ENCODE measurements around the gene UTP11.
A peak's percentile ranks its signal among the peaks of the same experiment; 100 is the strongest.

The UTP11 gene

GRCh38 chr1:37989361-37989930, 23.1 kb upstream of the UTP11 start:
- TF ChIP-seq Cebpa-rat (IDR thresholded peaks at IDR 0.05), result no peak
- H3K4me3 ChIP-seq, result peak overlapping the region; percentile 83 to 94 (median 88)
- H3K4me1 ChIP-seq, result peaks cover 12 to 22% (median 17%) of the 10 kb centered on the region in 10 experiments
- H4K20me1 ChIP-seq, result peaks cover 0 to 43% (median 20%) of the 10 kb centered on the region in 11 experiments; a peak in 12 of 22 replicates
- H3K36me3 ChIP-seq, result peaks cover 34 to 47% (median 45%) of the 10 kb centered on the region in 11 experiments
- H3K4me2 ChIP-seq, result peak overlapping the region; percentile 60 to 94 (median 87)
- peak overlapping the region; percentile 45 to 88 (median 85); a peak in 21 of 22 replicates for H3K27ac ChIP-seq
- H3K9ac ChIP-seq, result peak overlapping the region; percentile 82 to 94 (median 89)
- no peaks in the 10 kb centered on the region for H3K9me3 ChIP-seq (replicated peaks in 1 of 11)
- H3K27me3 ChIP-seq, result no peaks in the 10 kb centered on the region

- Histone ChIP-seq H3K27ac (peak overlapping the region in 4 of 11 experiments; percentile 8 to 35 (median 20); a peak in 3 of 22 replicates), H3K4me3 (no peak overlapping the region), H3K4me1 (peaks cover 16 to 62% (median 43%) of the 10 kb centered on the region in 10 experiments), H4K20me1 (peaks cover 0 to 12% (median 0%) of the 10 kb centered on the region in 11 experiments; a peak in 3 of 22 replicates), H3K36me3 (peaks cover 28 to 52% (median 49%) of the 10 kb centered on the region in 11 experiments), H3K4me2 (peak overlapping the region in 5 of 11 experiments; percentile 45 to 73 (median 59); a peak in 10 of 22 replicates), H3K9me3 (replicated peaks in 1 of 11) (no peaks in the 10 kb centered on the region), H3K27me3 (no peaks in the 10 kb centered on the region), H3K9ac (no peak overlapping the region; a peak in 2 of 22 replicates)
- no peak for TF ChIP-seq Cebpa-rat (IDR thresholded peaks at IDR 0.05)
Observed at GRCh38 chr1:37994886-37995566, 17.5 kb upstream of the UTP11 start.

- Histone ChIP-seq H3K27me3 (no peaks in the 10 kb centered on the region), H3K4me1 (peaks cover 21 to 64% (median 46%) of the 10 kb centered on the region in 10 experiments), H3K27ac (peak overlapping the region in 4 of 11 experiments; percentile 32 to 62 (median 48); a peak in 6 of 22 replicates), H3K4me2 (peak overlapping the region in 5 of 11 experiments; percentile 22 to 73 (median 59); a peak in 9 of 22 replicates), H3K36me3 (peaks cover 28 to 52% (median 49%) of the 10 kb centered on the region in 11 experiments), H3K4me3 (no peak overlapping the region), H4K20me1 (peaks cover 0 to 14% (median 0%) of the 10 kb centered on the region in 11 experiments; a peak in 3 of 22 replicates), H3K9me3 (replicated peaks in 1 of 11) (no peaks in the 10 kb centered on the region), H3K9ac (no peak overlapping the region; a peak in 1 of 22 replicates)
- TF ChIP-seq Cebpa-rat (IDR thresholded peaks at IDR 0.05), result no peak
Observed at GRCh38 chr1:37995751-37996345, 16.7 kb upstream of the UTP11 start.

- Histone ChIP-seq H3K36me3 (peaks cover 28 to 52% (median 49%) of the 10 kb centered on the region in 11 experiments), H4K20me1 (peaks cover 0 to 20% (median 0%) of the 10 kb centered on the region in 11 experiments; a peak in 3 of 22 replicates), H3K27ac (peak overlapping the region in 9 of 11 experiments; percentile 43 to 93 (median 88); a peak in 17 of 22 replicates), H3K9me3 (replicated peaks in 1 of 11) (no peaks in the 10 kb centered on the region), H3K4me1 (peaks cover 37 to 80% (median 62%) of the 10 kb centered on the region in 10 experiments), H3K9ac (peak overlapping the region in 7 of 11 experiments; percentile 38 to 59 (median 50); a peak in 12 of 22 replicates), H3K27me3 (no peaks in the 10 kb centered on the region), H3K4me2 (peak overlapping the region in 5 of 11 experiments; percentile 68 to 100 (median 98); a peak in 10 of 22 replicates), H3K4me3 (no peak overlapping the region)
- TF ChIP-seq Cebpa-rat (IDR thresholded peaks at IDR 0.05), result no peak
Observed at GRCh38 chr1:37997256-37998088, 15.1 kb upstream of the UTP11 start.

- Histone ChIP-seq H3K9me3 (replicated peaks in 1 of 11) (no peaks in the 10 kb centered on the region), H3K9ac (peak overlapping the region in 6 of 11 experiments; percentile 74 to 80 (median 79); a peak in 9 of 22 replicates), H4K20me1 (peaks cover 0 to 25% (median 0%) of the 10 kb centered on the region in 11 experiments; a peak in 6 of 22 replicates), H3K27me3 (no peaks in the 10 kb centered on the region), H3K4me3 (peak overlapping the region in 1 of 10 experiments; percentile 56; a peak in 3 of 20 replicates), H3K36me3 (peaks cover 28 to 52% (median 49%) of the 10 kb centered on the region in 11 experiments), H3K4me1 (peaks cover 44 to 88% (median 70%) of the 10 kb centered on the region in 10 experiments), H3K27ac (peak overlapping the region in 8 of 11 experiments; percentile 84 to 93 (median 89); a peak in 16 of 22 replicates), H3K4me2 (peak overlapping the region in 7 of 11 experiments; percentile 93 to 100 (median 98); a peak in 13 of 22 replicates)
- TF ChIP-seq Cebpa-rat (IDR thresholded peaks at IDR 0.05), result no peak
Observed at GRCh38 chr1:37998089-37998808, 14.3 kb upstream of the UTP11 start.

- H3K36me3 ChIP-seq, result peaks cover 28 to 50% (median 47%) of the 10 kb centered on the region in 11 experiments
- H4K20me1 ChIP-seq, result peaks cover 0 to 32% (median 4%) of the 10 kb centered on the region in 11 experiments; a peak in 7 of 22 replicates
- peak overlapping the region in 8 of 10 experiments; percentile 4 to 56 (median 40); a peak in 13 of 20 replicates for H3K4me3 ChIP-seq
- H3K27ac ChIP-seq, result peak overlapping the region; percentile 75 to 93 (median 87)
- peak overlapping the region; percentile 66 to 80 (median 75); a peak in 21 of 22 replicates for H3K9ac ChIP-seq
- TF ChIP-seq Cebpa-rat (IDR thresholded peaks at IDR 0.05), result no peak
- H3K4me2 ChIP-seq, result peak overlapping the region; percentile 87 to 100 (median 98)
- peaks cover 51 to 95% (median 77%) of the 10 kb centered on the region in 10 experiments for H3K4me1 ChIP-seq
- no peaks in the 10 kb centered on the region for H3K9me3 ChIP-seq (replicated peaks in 1 of 11)
- H3K27me3 ChIP-seq, result no peaks in the 10 kb centered on the region
Observed at GRCh38 chr1:37998913-37999429, 13.6 kb upstream of the UTP11 start.
